SH-SY5Y (cell line): Measurements from ENCODE around the gene TGM5.

Source experiments
- GATA2 ChIP-seq: IDR thresholded peaks from 2 replicates; pipeline ENCODE4 v1.6.1; 2011; ENCODE audit warnings: mild to moderate bottlenecking, low read depth, low read length
- GATA3 ChIP-seq: IDR thresholded peaks from 2 replicates; pipeline ENCODE4 v1.6.1; 2011; ENCODE audit warnings: low read depth, mild to moderate bottlenecking, low read length, moderate library complexity

GRCh38 chr15:43266386-43266785 lies 342 bp downstream of the TGM5 start:
- TF ChIP-seq GATA2: no peak
- TF ChIP-seq GATA3: no peak
